ENCODE results near the gene MSMO1. TPM values are rescaled to one million over a fixed set of nuclear protein-coding genes. Genes with fewer than 3 reads are reported as not detected.

Gene MSMO1
- total RNA-seq, 8 experiments from 2014 or later: 51.0 to 211 (median 127) TPM

DNA sequence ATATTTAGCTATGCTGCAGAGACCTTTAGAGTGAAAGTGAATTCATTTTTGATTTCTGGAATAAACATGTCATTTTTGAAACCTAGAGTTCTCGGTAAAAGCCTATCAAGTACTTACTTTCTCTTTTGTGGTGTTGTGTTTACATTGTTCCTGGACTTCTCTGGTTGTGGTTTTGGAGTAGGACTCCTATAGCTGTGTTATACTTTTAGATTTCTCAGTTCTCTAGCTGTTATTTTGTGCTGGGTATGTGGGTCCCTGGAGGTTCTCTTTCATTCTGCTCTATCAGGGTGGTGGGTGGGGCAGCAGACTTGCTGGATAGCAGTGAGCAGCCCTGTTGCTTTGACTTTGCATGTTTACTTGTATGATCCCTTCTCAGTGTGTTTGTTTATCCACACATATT lies 25.6 kb upstream of the MSMO1 start:
- Histone ChIP-seq H3K4me3 (no peak overlapping the region), H3K4me1 (replicated peaks in 1 of 2) (no peaks in the 10 kb centered on the region), H3K27ac (no peak overlapping the region)
- ATAC-seq (replicated peaks in 6 of 8): peak in 3 of 8 experiments; percentile 52 to 75 (median 57)
- WGBS, 10 experiments: 11 to 100% (median 90%) methylated on average over 1 of the region's 1 CpG; no CpG with 5 or more reads in 1 of the 10 experiments
- in situ Hi-C loops (cut with MboI; ENCODE audit: low pct_unique_long_range_greater_than_20kb in 2 of 9, low sequenced_read_pairs in 9 of 9, unreplicated experiment in 9 of 9): no loop called here

DNA sequence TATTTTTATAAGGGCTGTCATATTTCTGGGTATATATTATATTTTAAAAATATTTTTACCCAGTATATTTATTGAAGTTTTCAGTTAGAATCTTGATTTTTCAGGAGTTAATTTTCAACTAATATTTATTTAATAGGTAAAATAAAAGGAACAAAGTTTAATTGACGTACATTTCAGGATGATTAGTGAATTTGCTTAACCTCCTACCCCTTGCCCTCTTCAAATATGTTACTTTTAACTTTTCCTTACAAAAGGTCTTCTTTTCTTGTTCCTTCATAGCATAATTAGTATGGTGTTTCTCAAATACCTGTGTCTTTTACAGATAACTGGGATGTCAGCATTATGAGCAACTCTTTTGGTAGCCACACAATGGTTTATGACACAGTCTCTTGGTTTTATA lies 24.8 kb upstream of the MSMO1 start:
- Histone ChIP-seq H3K27ac (no peak overlapping the region), H3K4me1 (replicated peaks in 1 of 2) (no peaks in the 10 kb centered on the region), H3K4me3 (no peak overlapping the region)
- no peak for ATAC-seq (replicated peaks in 6 of 8)
- in situ Hi-C loops (cut with MboI; ENCODE audit: low pct_unique_long_range_greater_than_20kb in 2 of 9, low sequenced_read_pairs in 9 of 9, unreplicated experiment in 9 of 9): no loop called here
- 91 to 100% (median 100%) methylated on average over 1 of the region's 1 CpG; no CpG with 5 or more reads in 1 of the 10 experiments for WGBS, 10 experiments

DNA sequence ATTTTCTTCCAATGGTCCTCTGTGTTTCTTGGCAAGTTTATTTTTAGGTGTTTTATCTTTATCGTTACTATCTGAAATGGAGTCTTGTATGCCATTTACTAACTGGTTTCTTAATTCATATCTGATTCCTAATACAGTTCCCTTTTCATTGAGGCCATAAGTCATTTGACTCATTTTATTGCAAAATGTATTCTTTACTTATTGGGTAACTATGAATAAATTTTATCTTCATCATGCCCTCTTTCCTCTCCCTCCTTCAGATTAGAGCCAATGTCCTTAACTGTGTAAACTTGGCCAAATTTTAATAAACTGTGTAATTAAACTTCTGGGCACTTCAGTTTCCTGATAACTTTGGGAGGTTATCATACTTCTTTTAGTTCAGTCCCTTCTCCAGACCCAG lies 19.3 kb upstream of the MSMO1 start:
- H3K4me1 ChIP-seq (replicated peaks in 1 of 2): no peaks in the 10 kb centered on the region
- no peak for ATAC-seq (replicated peaks in 6 of 8)
- in situ Hi-C loops (cut with MboI; ENCODE audit: low pct_unique_long_range_greater_than_20kb in 2 of 9, low sequenced_read_pairs in 9 of 9, unreplicated experiment in 9 of 9): no loop called here
- H3K4me3 ChIP-seq: no peak overlapping the region
- no peak overlapping the region for H3K27ac ChIP-seq
- WGBS, 10 experiments: 91 to 100% (median 100%) methylated on average over 1 of the region's 1 CpG; no CpG with 5 or more reads in 1 of the 10 experiments

DNA sequence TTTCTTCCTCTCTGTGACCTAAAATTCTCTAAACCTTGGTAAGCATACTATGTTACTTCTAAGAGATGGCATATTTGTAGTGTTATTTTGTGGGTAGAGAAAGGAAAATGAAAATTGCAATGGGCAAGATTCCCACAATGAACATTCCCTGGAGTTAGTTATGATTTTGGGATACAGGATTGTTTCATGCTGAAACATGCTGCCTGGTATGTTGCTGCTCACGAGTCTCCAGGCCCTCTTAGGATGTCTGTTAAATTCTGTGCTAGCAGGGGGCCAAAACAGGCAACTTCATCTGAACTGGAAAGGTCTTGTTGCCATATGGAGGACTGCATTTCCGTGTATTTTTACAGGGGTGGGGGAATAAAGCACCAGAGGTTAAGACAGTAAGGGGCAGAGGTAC lies 18.9 kb upstream of the MSMO1 start:
- WGBS, 10 experiments: 0 to 90% (median 83%) methylated on average over 1 to 2 of the region's 2 CpGs; no CpG with 5 or more reads in 5 of the 10 experiments
- Histone ChIP-seq H3K27ac (no peak overlapping the region), H3K4me3 (no peak overlapping the region), H3K4me1 (replicated peaks in 1 of 2) (no peaks in the 10 kb centered on the region)
- ATAC-seq (replicated peaks in 6 of 8): no peak
- in situ Hi-C loops (cut with MboI; ENCODE audit: low pct_unique_long_range_greater_than_20kb in 2 of 9, low sequenced_read_pairs in 9 of 9, unreplicated experiment in 9 of 9): no loop called here

DNA sequence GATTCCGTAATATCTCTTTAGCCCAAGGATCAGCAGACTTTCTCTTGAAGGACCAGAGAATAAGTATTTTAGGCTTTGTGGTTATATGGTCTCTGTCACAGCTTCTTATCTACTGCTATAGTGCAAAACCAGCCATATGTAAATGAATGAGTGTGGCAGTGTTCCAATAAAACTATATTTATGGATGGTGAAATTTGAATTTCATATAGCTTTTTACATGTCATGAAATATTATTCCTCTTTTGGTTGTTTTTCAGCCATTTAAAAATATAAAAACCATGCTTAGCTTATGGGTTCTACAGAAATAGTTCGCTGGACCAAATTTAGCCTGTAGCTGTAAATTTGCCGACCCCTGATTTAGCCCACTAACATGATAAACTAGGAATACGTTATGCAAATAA lies 18.0 kb upstream of the MSMO1 start:
- Histone ChIP-seq H3K4me3 (no peak overlapping the region), H3K4me1 (replicated peaks in 1 of 2) (no peaks in the 10 kb centered on the region), H3K27ac (no peak overlapping the region)
- no peak for ATAC-seq (replicated peaks in 6 of 8)
- in situ Hi-C loops (cut with MboI; ENCODE audit: low pct_unique_long_range_greater_than_20kb in 2 of 9, low sequenced_read_pairs in 9 of 9, unreplicated experiment in 9 of 9): no loop called here
- WGBS, 10 experiments: 72 to 100% (median 96%) methylated on average over 1 to 4 of the region's 4 CpGs; no CpG with 5 or more reads in 1 of the 10 experiments

DNA sequence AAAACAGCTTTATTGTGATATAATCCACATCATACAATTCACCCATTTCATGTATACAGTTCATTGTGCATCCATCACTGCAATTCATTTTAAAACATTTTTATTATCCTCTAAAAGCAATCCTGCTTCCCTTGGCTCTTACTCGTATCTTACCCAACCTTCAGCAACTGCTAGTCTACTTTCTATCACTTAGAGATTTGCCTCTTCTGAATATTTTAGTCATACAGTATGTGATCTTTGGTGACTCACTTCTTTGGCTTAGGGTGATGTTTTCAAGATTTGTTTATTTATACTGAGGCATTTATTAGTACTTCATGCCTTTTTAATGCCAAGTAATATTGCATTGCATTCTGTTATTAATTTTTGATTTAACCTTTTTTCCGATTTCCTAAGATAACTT lies 15.0 kb upstream of the MSMO1 start:
- 6 to 100% (median 88%) methylated on average over 2 of the region's 2 CpGs for WGBS, 10 experiments
- Histone ChIP-seq H3K27ac (no peak overlapping the region), H3K4me1 (replicated peaks in 1 of 2) (no peaks in the 10 kb centered on the region), H3K4me3 (no peak overlapping the region)
- ATAC-seq (replicated peaks in 6 of 8): peak in 3 of 8 experiments; percentile 79 to 100 (median 92)
- in situ Hi-C loops (cut with MboI; ENCODE audit: low pct_unique_long_range_greater_than_20kb in 2 of 9, low sequenced_read_pairs in 9 of 9, unreplicated experiment in 9 of 9): no loop called here

DNA sequence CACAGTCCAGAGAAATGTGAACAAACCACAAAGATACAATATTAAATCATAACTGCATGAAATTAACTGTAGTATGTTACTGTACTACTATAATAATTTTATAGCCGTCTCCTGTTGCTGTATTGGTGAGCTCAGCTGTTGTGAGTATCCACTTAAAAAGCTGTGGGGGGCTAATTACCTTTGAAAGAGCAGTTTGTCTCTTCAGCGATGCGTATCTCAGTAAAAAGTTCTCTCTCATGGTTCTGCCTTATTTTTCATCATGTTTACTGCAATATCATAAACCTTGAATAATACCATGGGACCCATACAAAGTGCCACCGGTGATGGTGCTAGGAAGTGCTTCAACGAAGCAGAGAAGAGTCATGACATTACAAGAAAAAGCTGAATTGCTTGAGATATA lies 8.4 kb upstream of the MSMO1 start:
- H3K4me3 ChIP-seq: no peak overlapping the region
- no peak for ATAC-seq (replicated peaks in 6 of 8)
- WGBS, 10 experiments: 80 to 100% (median 100%) methylated on average over 2 to 5 of the region's 5 CpGs; no CpG with 5 or more reads in 1 of the 10 experiments
- H3K27ac ChIP-seq: no peak overlapping the region
- in situ Hi-C loops (cut with MboI; ENCODE audit: low pct_unique_long_range_greater_than_20kb in 2 of 9, low sequenced_read_pairs in 9 of 9, unreplicated experiment in 9 of 9): no loop called here
- no peaks in the 10 kb centered on the region for H3K4me1 ChIP-seq (replicated peaks in 1 of 2)

DNA sequence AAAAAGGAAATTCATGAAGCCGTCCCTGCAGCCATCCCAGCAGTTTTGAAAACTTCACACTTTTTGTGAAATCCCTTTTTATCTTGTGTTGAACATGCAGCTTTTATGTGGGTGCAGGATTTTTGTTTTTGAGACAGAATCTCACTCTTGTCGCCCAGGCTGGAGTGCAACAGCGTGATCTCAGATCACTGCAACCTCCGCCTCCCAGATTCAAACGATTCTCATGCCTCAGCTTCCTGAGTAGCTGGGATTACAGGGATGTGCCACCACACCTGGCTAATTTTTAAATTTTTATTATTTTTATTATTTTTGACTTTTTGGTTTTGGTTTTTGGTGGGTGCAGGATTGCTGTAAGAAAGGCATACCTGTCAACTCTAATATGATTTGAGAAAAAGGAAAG lies 8.0 kb upstream of the MSMO1 start:
- Histone ChIP-seq H3K4me3 (no peak overlapping the region), H3K4me1 (replicated peaks in 1 of 2) (peaks cover 0 to under 1% of the 10 kb centered on the region in 2 donors), H3K27ac (no peak overlapping the region)
- 67 to 100% (median 99%) methylated on average over 1 to 5 of the region's 5 CpGs for WGBS, 10 experiments
- in situ Hi-C loops (cut with MboI; ENCODE audit: low pct_unique_long_range_greater_than_20kb in 2 of 9, low sequenced_read_pairs in 9 of 9, unreplicated experiment in 9 of 9): no loop called here
- ATAC-seq (replicated peaks in 6 of 8): no peak

DNA sequence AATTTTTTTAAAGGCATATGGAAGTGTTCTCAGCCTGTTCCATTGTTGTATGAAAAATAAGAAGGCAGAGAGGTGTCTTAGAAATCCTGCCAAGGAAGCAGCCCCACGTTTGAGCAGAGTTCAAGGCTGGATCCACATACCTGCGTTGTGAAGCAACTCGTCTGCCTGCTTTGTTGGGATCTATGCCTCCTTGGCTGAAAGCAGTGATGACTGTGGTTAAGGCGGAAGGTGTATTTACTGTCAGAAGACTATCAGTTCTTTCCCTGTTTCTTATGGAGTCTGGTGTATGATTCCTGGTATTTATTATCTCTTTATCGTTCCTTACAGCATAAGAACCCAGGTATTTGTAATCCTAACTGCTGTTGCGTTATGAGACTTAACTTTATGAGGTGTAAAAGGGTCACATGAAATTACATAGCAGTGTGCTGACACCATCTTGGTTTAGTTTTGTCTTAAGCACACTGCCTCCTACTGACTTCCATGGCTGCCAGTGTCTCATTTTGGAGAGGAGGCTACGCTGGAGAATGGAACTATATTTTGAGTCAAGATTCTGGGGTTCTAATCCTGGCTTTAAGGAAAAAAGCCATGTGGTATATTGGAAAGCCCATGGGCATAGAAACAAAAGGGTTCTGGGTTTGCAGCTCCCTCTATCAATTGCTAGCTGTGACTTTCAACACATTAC lies 3.1 kb upstream of the MSMO1 start:
- WGBS, 10 experiments: 80 to 100% (median 97%) methylated on average over 1 to 7 of the region's 7 CpGs; no CpG with 5 or more reads in 1 of the 10 experiments
- in situ Hi-C loops (cut with MboI; ENCODE audit: low pct_unique_long_range_greater_than_20kb in 2 of 9, low sequenced_read_pairs in 9 of 9, unreplicated experiment in 9 of 9): no loop called here
- ATAC-seq (replicated peaks in 6 of 8): no peak
- H3K27ac ChIP-seq: no peak overlapping the region
- no peak overlapping the region for H3K4me3 ChIP-seq
- H3K4me1 ChIP-seq (replicated peaks in 1 of 2): peaks cover 8 to 14% of the 10 kb centered on the region in 2 donors

DNA sequence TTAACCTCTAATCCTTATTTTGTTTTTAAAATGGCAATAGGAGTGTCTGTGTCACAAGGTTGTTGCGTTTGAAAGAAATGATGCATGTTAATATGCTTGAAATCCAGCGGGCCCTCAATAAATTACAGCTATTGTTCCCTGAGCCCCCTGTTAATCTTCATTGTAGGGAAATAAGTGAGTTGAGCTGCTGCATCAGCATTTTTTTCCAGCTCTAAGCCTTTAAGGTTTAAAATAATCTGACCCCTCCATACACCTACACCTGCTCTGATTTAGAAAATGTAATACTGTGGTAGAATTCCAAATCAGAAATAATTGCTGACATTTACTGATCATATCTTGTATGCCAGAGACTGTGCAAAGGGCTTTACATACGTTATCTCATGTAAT lies 2.6 kb upstream of the MSMO1 start:
- 68 to 100% (median 86%) methylated on average over 1 to 3 of the region's 3 CpGs for WGBS, 10 experiments
- Histone ChIP-seq H3K27ac (no peak overlapping the region), H3K4me3 (no peak overlapping the region), H3K4me1 (replicated peaks in 1 of 2) (peaks cover 8 to 14% of the 10 kb centered on the region in 2 donors)
- in situ Hi-C loops (cut with MboI; ENCODE audit: low pct_unique_long_range_greater_than_20kb in 2 of 9, low sequenced_read_pairs in 9 of 9, unreplicated experiment in 9 of 9): loop anchor here in 2 of 9 experiments (25.0 kb wide), 1 partner anchor 188 kb away; no protein-coding TSS in a partner anchor
- no peak for ATAC-seq (replicated peaks in 6 of 8)

DNA sequence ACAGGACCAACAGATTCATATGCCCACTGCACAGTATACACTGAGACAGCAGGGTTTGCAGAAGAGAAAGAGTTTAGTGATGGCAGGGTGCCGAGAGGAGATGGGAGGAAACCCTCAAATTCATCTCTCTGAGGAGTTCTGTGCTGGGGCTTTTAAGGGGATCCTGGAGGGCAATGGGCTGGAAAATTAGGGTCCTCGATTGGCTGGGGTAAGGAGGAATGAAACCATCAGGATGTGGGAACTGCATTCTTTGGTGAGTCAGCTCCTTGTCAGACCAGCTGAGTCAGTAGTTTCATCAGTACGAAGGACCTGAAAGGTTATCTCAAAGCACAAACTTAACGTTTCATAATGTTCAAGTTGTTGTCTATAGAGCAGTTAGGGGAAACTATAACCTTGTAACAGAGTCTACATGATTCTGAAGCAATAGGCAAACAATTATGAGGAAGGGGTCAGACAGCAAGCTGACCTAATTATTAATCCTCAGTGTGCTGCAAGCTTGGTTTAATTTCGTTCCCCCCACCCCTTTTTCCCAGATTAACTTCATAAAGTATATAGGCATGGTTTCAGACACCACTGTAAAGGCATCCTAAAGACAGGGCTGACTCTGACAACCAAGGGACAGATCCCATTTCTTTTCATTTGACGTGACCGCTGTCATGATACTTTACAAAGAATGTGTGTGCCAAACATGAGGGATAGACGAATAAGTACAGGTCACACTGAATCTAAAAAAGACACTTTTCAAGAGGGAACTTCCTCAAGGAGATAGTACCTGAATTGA lies 1.5 kb upstream of the MSMO1 start:
- H3K4me1 ChIP-seq (replicated peaks in 1 of 2): peaks cover 11 to 17% of the 10 kb centered on the region in 2 donors
- H3K4me3 ChIP-seq: peak overlapping the region; percentile 50 to 84 (median 58)
- ATAC-seq (replicated peaks in 6 of 8): no peak
- peak overlapping the region; percentile 62 for H3K27ac ChIP-seq
- in situ Hi-C loops (cut with MboI; ENCODE audit: low pct_unique_long_range_greater_than_20kb in 2 of 9, low sequenced_read_pairs in 9 of 9, unreplicated experiment in 9 of 9): loop anchor here in 2 of 9 experiments (25.0 kb wide), 1 partner anchor 189 kb away; no protein-coding TSS in a partner anchor
- 49 to 83% (median 66%) methylated on average over 2 to 6 of the region's 8 CpGs for WGBS, 10 experiments

DNA sequence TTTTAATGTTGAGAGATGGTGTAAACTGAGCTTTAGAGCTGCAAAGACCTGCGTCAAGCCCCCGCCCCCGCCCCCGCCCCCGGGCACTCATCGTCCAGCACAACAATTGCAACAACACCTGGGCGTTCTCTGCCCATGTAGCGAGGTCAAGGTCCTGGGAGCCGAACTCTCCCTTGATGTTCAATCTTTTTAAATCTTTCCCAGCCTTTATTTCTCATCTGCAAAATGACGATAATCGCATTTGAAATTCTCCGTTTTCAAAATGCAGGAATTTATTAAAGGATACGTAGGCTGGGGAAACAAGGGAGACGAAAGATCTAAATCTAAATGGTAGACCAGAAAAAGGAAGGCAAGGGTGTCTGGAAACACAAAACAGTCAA lies 648 bp upstream of the MSMO1 start:
- H3K27ac ChIP-seq: peak overlapping the region; percentile 62
- peak in 5 of 8 experiments; percentile 2 to 17 (median 13) for ATAC-seq (replicated peaks in 6 of 8)
- peak overlapping the region; percentile 50 to 84 (median 58) for H3K4me3 ChIP-seq
- peaks cover 11 to 23% of the 10 kb centered on the region in 2 donors for H3K4me1 ChIP-seq (replicated peaks in 1 of 2)
- WGBS, 10 experiments: 0 to 5% (median 0%) methylated on average over 2 to 10 of the region's 14 CpGs; no CpG with 5 or more reads in 3 of the 10 experiments
- in situ Hi-C loops (cut with MboI; ENCODE audit: low pct_unique_long_range_greater_than_20kb in 2 of 9, low sequenced_read_pairs in 9 of 9, unreplicated experiment in 9 of 9): loop anchor here in 2 of 9 experiments (25.0 kb wide), 1 partner anchor 190 kb away; no protein-coding TSS in a partner anchor

DNA sequence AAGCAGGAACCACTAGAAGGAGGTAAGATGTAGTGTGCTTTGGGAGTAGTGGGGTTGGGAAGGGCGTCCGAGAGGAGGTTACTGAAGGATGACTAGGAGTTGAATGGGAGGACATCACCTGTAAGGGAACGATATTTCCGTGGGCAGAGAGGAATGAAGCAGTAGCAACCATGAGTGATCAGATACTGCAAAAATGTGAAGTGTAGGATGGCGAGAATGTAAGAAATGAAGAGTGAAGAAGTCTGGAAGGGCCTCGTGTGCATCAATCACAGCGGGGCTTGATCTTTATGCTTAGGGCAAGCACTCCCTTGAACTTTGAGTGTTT lies 594 bp downstream of the MSMO1 start:
- peak overlapping the region; percentile 70 to 74 for H3K27ac ChIP-seq
- peaks cover 11 to 33% of the 10 kb centered on the region in 2 donors for H3K4me1 ChIP-seq (replicated peaks in 1 of 2)
- in situ Hi-C loops (cut with MboI; ENCODE audit: low pct_unique_long_range_greater_than_20kb in 2 of 9, low sequenced_read_pairs in 9 of 9, unreplicated experiment in 9 of 9): loop anchor here in 2 of 9 experiments (25.0 kb wide), 1 partner anchor 191 kb away; no protein-coding TSS in a partner anchor
- ATAC-seq (replicated peaks in 6 of 8): peak in 1 of 8 experiments; percentile 0
- 0 to 4% (median 0%) methylated on average over 2 to 7 of the region's 7 CpGs for WGBS, 10 experiments
- H3K4me3 ChIP-seq: peak overlapping the region; percentile 77 to 93 (median 79)
